GM12878 (cell line): ENCODE data around the gene DDX24. TPM values are rescaled to one million over a fixed set of nuclear protein-coding genes. Genes with fewer than 3 reads are reported as not detected.

Experiments used
- ATAC-seq: fragments of 200-7000 bp; cut with Tn5 transposase; 3 replicates; pipeline ENCODE4 v1.9.1; 2020; ENCODE audit warnings: mild to moderate bottlenecking, moderate library complexity
- BruUV-seq: library from RNA; stranded (reverse); fragments of 400-500 nt; replicated peaks from 2 replicates; lab custom pipeline; 2021; lab: Mats Ljungman, UMichigan
- CTCF ChIA-PET: fragments of 300-600 bp; sonication (Branson Sonifier 250); formaldehyde crosslinking; extraction: SDS; loops from one replicate; lab custom pipeline; 2021; ENCODE audit warnings: inconsistent platforms; lab: Yijun Ruan, JAX
- POLR2A ChIA-PET: fragments of 350-600 bp; formaldehyde crosslinking; extraction: SDS; loops from one replicate; lab custom pipeline; 2021; ENCODE audit warnings: inconsistent platforms; lab: Charles Lee
- RAD21 ChIA-PET: fragments of 300-600 bp; sonication (Branson Sonifier 250); formaldehyde crosslinking; loops from one replicate; lab custom pipeline; 2023; ENCODE audit warnings: antibody characterized with exemption; ENCODE audit not compliant: unreplicated experiment; lab: Charles Lee
- SMC1A ChIA-PET: fragments of 300-600 bp; sonication (Branson Sonifier 250); formaldehyde crosslinking; loops from one replicate; lab custom pipeline; 2023; ENCODE audit not compliant: unreplicated experiment, uncharacterized antibody; lab: Charles Lee
- DNase-seq: peaks from one replicate; pipeline ENCODE4 v3.0.0-alpha.2; 2011; ENCODE audit warnings: low read depth, low spot score
- FAIRE-seq: peaks from 3 replicates; lab custom pipeline; 2011; peaks lifted over from hg19 to GRCh38; lab: Jason Lieb, UNC
- H2AFZ ChIP-seq: 2 replicates; pipeline ENCODE4 v1.6.0; 2011; ENCODE audit warnings: low read depth, low read length, control low read depth; ENCODE audit not compliant: control insufficient read depth
- H3K27ac ChIP-seq: 2 replicates; pipeline ENCODE4 v1.5.1; 2011; ENCODE audit warnings: control low read depth; ENCODE audit not compliant: control insufficient read depth, insufficient read depth
- H3K27me3 ChIP-seq, 2 experiments: replicated peaks in 1 of 2; 2 replicates each; pipeline versions ENCODE4 v1.6.0 to v1.6.1; 2011; ENCODE audit warnings: low read length in 1 of 2; ENCODE audit not compliant: control insufficient read depth in 2 of 2, insufficient read depth in 2 of 2
- H3K36me3 ChIP-seq, 2 experiments: 2 replicates each; pipeline ENCODE4 v1.5.1; 2011; ENCODE audit warnings: low read length in 1 of 2; ENCODE audit not compliant: control insufficient read depth in 2 of 2, insufficient read depth in 2 of 2
- H3K4me1 ChIP-seq: 2 replicates; pipeline ENCODE4 v1.6.1; 2011; ENCODE audit warnings: mild to moderate bottlenecking, low read length, moderate library complexity, mixed read lengths; ENCODE audit not compliant: control insufficient read depth, insufficient read depth
- H3K4me2 ChIP-seq: 2 replicates; pipeline ENCODE4 v1.6.0; 2011; ENCODE audit warnings: control low read depth; ENCODE audit not compliant: control insufficient read depth, insufficient read depth
- H3K4me3 ChIP-seq: fragments of 200-600 bp; sonication (generic); 2 replicates; pipeline ENCODE4 v1.5.1; 2016
- H3K79me2 ChIP-seq: 2 replicates; pipeline ENCODE4 v1.6.0; 2011; ENCODE audit warnings: low read length; ENCODE audit not compliant: control insufficient read depth, insufficient read depth
- H3K9ac ChIP-seq: 2 replicates; pipeline ENCODE4 v1.8.0; 2011; ENCODE audit warnings: low read length, control low read depth, mixed read lengths; ENCODE audit not compliant: control insufficient read depth, insufficient read depth
- H3K9me3 ChIP-seq: replicated peaks from 3 replicates; pipeline ENCODE4 v1.5.1; 2011; ENCODE audit warnings: mild to moderate bottlenecking, low read length; ENCODE audit not compliant: control insufficient read depth, insufficient read depth
- H4K20me1 ChIP-seq: 2 replicates; pipeline ENCODE4 v1.6.0; 2011; ENCODE audit not compliant: control insufficient read depth, insufficient read depth
- CREB1 ChIP-seq: IDR thresholded peaks from 2 replicates; pipeline ENCODE4 v1.6.1; 2012; ENCODE audit warnings: low read depth, mild to moderate bottlenecking, inconsistent platforms
- HDGF ChIP-seq: fragments of 450-650 bp; IDR thresholded peaks from 2 replicates; pipeline ENCODE4 v1.6.1; 2016; ENCODE audit warnings: antibody characterized with exemption
- IRF4 ChIP-seq: IDR thresholded peaks from 2 replicates; pipeline ENCODE4 v1.6.1; 2011; ENCODE audit warnings: low read depth, low read length
- NRF1 ChIP-seq: conservative IDR thresholded peaks from 2 replicates; pipeline ENCODE4 v1.6.1; 2011; ENCODE audit warnings: mild to moderate bottlenecking, low read depth, low read length, improper control_type of control experiment
- POLR2AphosphoS5 ChIP-seq: IDR thresholded peaks from 2 replicates; pipeline ENCODE4 v1.6.1; 2011; ENCODE audit warnings: mild to moderate bottlenecking, low read length, inconsistent platforms
- POU2F2 ChIP-seq: IDR thresholded peaks from 3 replicates; pipeline ENCODE4 v1.6.1; 2011; ENCODE audit warnings: low read depth, mild to moderate bottlenecking, low read length, borderline replicate concordance
- SIX5 ChIP-seq: IDR thresholded peaks from 2 replicates; pipeline ENCODE4 v1.6.1; 2011; ENCODE audit warnings: mild to moderate bottlenecking, low read depth, low read length, moderate library complexity; ENCODE audit not compliant: severe bottlenecking
- SP1 ChIP-seq: IDR thresholded peaks from one replicate; pipeline ENCODE4 v1.6.1; 2011; ENCODE audit warnings: low read depth, low read length
- SRF ChIP-seq, 2 experiments: IDR thresholded peaks; 2 replicates each; pipeline ENCODE4 v1.6.1; 2011; ENCODE audit warnings: low read depth in 2 of 2, low read length in 2 of 2, mild to moderate bottlenecking in 1 of 2, moderate library complexity in 1 of 2
- TBL1XR1 ChIP-seq: IDR thresholded peaks from 2 replicates; pipeline ENCODE4 v1.6.1; 2012; ENCODE audit warnings: low read depth, low read length, improper control_type of control experiment
- TCF3 ChIP-seq: IDR thresholded peaks from 2 replicates; pipeline ENCODE4 v1.6.1; 2012; ENCODE audit warnings: low read depth, mild to moderate bottlenecking, low read length, borderline replicate concordance; ENCODE audit not compliant: insufficient read depth
- ZNF622 ChIP-seq: fragments of 450-650 bp; IDR thresholded peaks from 2 replicates; pipeline ENCODE4 v1.6.1; 2017; ENCODE audit warnings: mild to moderate bottlenecking, inconsistent platforms
- WGBS: methylation state at CpG from one replicate; pipeline ENCODE4 v1.1.6; 2016; ENCODE audit warnings: low lambda C conversion rate; ENCODE audit not compliant: insufficient replicate concordance, insufficient coverage; ENCODE audit errors: missing lambda C conversion rate; 5-methylcytosine and 5-hydroxymethylcytosine counted together
- in situ Hi-C: fragments of 300-500 bp; cut with MboI; formaldehyde crosslinking; loops from 9 replicates; pipeline ENCODE4 v1.14.3; 2018; ENCODE audit warnings: mixed read lengths
- intact Hi-C: fragments of 100-400 bp; cut with micrococcal nuclease; formaldehyde crosslinking; loops from one replicate; pipeline ENCODE4 v1.14.2; 2022; ENCODE audit not compliant: unreplicated experiment
- polyA plus RNA-seq, 11 experiments: library from polyadenylated mRNA; depleted of rRNA in 4 of 11; unstranded in 6 of 11; stranded (reverse) in 5 of 11; fragments of >200 nt; fragmentation: Nextera tagmentation in 4 of 11; fragmentation: Illumina TruSeq in 1 of 11; extraction: Ambion mirVana in 4 of 11; extraction: Trizol in 1 of 11; gene quantifications; 1 replicate in 1 of 11; 2 replicates in 10 of 11; pipeline versions ENCODE4 v1.2.1 to v1.2.3, GENCODE V29; 2011 to 2016; ENCODE audit warnings: inconsistent platforms in 2 of 11, missing spikeins in 2 of 11, low read depth in 1 of 11
- total RNA-seq, 4 experiments: library from RNA; depleted of rRNA in 3 of 4; stranded (reverse); fragments of >200 nt in 3 of 4; fragmentation: Illumina TruSeq in 1 of 4; extraction: Trizol in 1 of 4; gene quantifications; 2 replicates each; pipeline versions ENCODE4 v1.2.1 to v1.2.3, GENCODE V29; 2013 to 2021
- TF ChIP-seq, protein P1 (sequence below): IDR thresholded peaks from 2 replicates; pipeline ENCODE4 v1.6.1; 2012; ENCODE audit warnings: low read depth, low read length, improper control_type of control experiment

The DDX24 gene
- total and polyA plus RNA-seq, 10 of the 15 experiments (the other 5 are each of a cell fraction or from before 2014, with no cell fraction given), result 137 to 266 (median 184) TPM

DNA sequence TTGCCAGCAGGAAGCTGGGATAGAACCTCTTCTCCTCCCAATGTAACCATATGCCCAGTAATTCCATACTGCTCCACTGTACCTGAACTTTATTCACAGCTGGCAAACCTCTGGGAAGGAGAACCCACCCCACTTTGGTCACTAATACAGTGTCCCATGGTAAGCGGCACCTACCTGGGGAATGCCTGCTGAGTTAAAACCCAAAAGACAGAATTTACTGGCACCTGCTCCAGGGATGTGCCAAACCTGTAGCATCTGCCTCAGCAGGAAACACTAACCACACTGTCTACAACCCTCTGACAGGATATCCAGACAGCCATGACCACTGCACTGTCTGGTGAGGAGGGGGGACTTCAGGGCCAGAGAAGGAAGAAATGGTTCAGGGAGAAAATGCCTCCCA, 26.6 kb downstream of the DDX24 start:
- in situ Hi-C loops, result no loop called here
- no peak for FAIRE-seq
- BruUV-seq, result no TSS peak

DNA sequence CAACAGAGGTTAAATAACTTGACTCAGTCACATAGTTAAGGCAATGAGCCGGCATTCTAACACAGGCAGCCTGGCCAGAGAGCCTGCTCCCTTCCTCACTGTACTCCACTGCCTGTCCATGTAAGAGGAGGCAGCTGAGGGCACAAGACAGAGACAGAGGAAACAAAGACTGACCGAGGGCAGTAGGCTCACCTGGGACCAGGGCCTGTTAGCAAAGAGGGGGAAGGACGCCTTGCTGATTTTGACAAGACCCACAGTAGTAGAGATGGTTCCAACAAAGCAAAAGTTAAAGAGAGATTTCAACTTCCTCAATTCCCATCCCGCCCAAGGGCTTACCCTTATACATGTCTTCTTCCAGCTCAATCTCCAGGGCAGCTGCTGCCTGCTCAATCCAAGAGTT, 28.3 kb downstream of the DDX24 start:
- CTCF ChIA-PET, result interaction anchor here (1.3 to 7.1 kb wide), 6 partner anchors 16 to 128 kb away, joined by 6 to 35 read pairs (median 8); no protein-coding TSS in a partner anchor
- Histone ChIP-seq H3K27me3 (no peaks in the 10 kb centered on the region), H3K79me2 (no peaks in the 10 kb centered on the region), H3K36me3 (peaks cover 50% of the 10 kb centered on the region in 2 experiments), H3K9me3 (no peaks in the 10 kb centered on the region), H3K4me1 (peaks cover 13% of the 10 kb centered on the region), H3K9ac (no peak overlapping the region), H3K27ac (no peak overlapping the region), H3K4me3 (no peak overlapping the region), H4K20me1 (peaks cover 2% of the 10 kb centered on the region; the same call in 1 of the 2 replicates), H2AFZ (no peak overlapping the region), H3K4me2 (no peak overlapping the region)
- DNase-seq (no peak), ATAC-seq (no peak), FAIRE-seq (no peak)
- 85% methylated on average over 4 of the region's 4 CpGs for WGBS
- SMC1A ChIA-PET, result interaction anchor here (1.5 to 2.1 kb wide), 5 partner anchors 15 to 113 kb away, joined by 3 to 5 read pairs (median 5); no protein-coding TSS in a partner anchor
- in situ Hi-C loops, result no loop called here
- intact Hi-C loops, result no loop called here
- RAD21 ChIA-PET, result interaction anchor here (0.5 to 1.4 kb wide), 2 partner anchors 29 to 33 kb away, joined by 3 to 4 read pairs; partner anchors contain the start of genes DDX24 and IFI27L1
- BruUV-seq, result no TSS peak
- POLR2A ChIA-PET, result interaction anchor here (0.6 kb wide), 1 partner anchor 1307 kb away, joined by 6 read pairs; no protein-coding TSS in a partner anchor
- TF ChIP-seq NRF1 (no peak), SRF (IDR thresholded peaks at IDR 0.05; ENCODE audit: low read depth in 2 of 2, low read length in 2 of 2) (no peak), CREB1 (no peak), POLR2AphosphoS5 (no peak), SIX5 (no peak), HDGF (no peak), ZNF622 (no peak), IRF4 (no peak), TCF3 (no peak), TBL1XR1 (no peak), SP1 (no peak)
- TF ChIP-seq, protein P1, sequence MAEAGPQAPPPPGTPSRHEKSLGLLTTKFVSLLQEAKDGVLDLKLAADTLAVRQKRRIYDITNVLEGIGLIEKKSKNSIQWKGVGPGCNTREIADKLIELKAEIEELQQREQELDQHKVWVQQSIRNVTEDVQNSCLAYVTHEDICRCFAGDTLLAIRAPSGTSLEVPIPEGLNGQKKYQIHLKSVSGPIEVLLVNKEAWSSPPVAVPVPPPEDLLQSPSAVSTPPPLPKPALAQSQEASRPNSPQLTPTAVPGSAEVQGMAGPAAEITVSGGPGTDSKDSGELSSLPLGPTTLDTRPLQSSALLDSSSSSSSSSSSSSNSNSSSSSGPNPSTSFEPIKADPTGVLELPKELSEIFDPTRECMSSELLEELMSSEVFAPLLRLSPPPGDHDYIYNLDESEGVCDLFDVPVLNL, result no peak

More for the DNA sequence above, 26.6 kb downstream of the DDX24 start:
- no peak overlapping the region for H3K9ac ChIP-seq
- H3K79me2 ChIP-seq, result no peaks in the 10 kb centered on the region; the same call in 1 of the 2 replicates
- TF ChIP-seq POLR2AphosphoS5 (peak; percentile 50), POU2F2 (no peak)
- H3K9me3 ChIP-seq, result no peaks in the 10 kb centered on the region
- no peak for DNase-seq
- peaks cover 26% of the 10 kb centered on the region for H3K4me1 ChIP-seq
- no peak overlapping the region for H3K4me2 ChIP-seq
- no peak overlapping the region for H2AFZ ChIP-seq
- POLR2A ChIA-PET, result no interaction called here
- H3K36me3 ChIP-seq, result peaks cover 49 to 58% of the 10 kb centered on the region in 2 experiments
- H3K4me3 ChIP-seq, result no peak overlapping the region
- H3K27me3 ChIP-seq, result no peaks in the 10 kb centered on the region
- no peak for ATAC-seq
- peaks cover 2% of the 10 kb centered on the region; the same call in 1 of the 2 replicates for H4K20me1 ChIP-seq
- CTCF ChIA-PET, result interaction anchor here (0.8 to 7.1 kb wide), 4 partner anchors 18 to 82 kb away, joined by 3 to 35 read pairs (median 18); no protein-coding TSS in a partner anchor
- RAD21 ChIA-PET, result no interaction called here
- 100% methylated on average over 1 of the region's 1 CpG for WGBS
- SMC1A ChIA-PET, result interaction anchor here (1.3 to 1.6 kb wide), 3 partner anchors 18 to 83 kb away, joined by 3 to 5 read pairs (median 4); no protein-coding TSS in a partner anchor
- no peak overlapping the region for H3K27ac ChIP-seq
- intact Hi-C loops, result no loop called here
